ENCODE data around the gene RALGPS1. TPM values are rescaled to one million over a fixed set of nuclear protein-coding genes. Genes with fewer than 3 reads are reported as not detected.
"Not testable (repeated sequence)": the region's sequence is repeated elsewhere in the genome, so short reads cannot be mapped to it uniquely, and the experiment has no call there.

RALGPS1 gene
- total and polyA plus RNA-seq, 2 donors (not counting 1 experiment from before 2014, with no cell fraction given): 2.0 to 5.9 TPM

- no peak for TF ChIP-seq CTCF (conservative IDR thresholded peaks at IDR 0.05 in 1 of 2, IDR thresholded peaks at IDR 0.05 in 1 of 2; ENCODE audit: low read depth in 1 of 2, low read length in 2 of 2)
- TF ChIP-seq EZH2 (IDR thresholded peaks at IDR 0.05; ENCODE audit: low read length, missing control alignments): no peak
- no peak for DNase-seq (ENCODE audit: low read depth in 2 of 2)
- Histone ChIP-seq H3K4me3 (replicated peaks in 1 of 4; ENCODE audit: control extremely low read depth in 1 of 4, insufficient read depth in 1 of 4, low read depth in 3 of 4, low read length in 4 of 4) (no peak overlapping the region), H3K27me3 (ENCODE audit: control insufficient read depth, insufficient read depth, low read length) (no peaks in the 10 kb centered on the region), H3K4me1 (ENCODE audit: control insufficient read depth, extremely low read depth, insufficient read depth, low read length) (no peaks in the 10 kb centered on the region), H3K9me3 (ENCODE audit: control insufficient read depth, insufficient read depth, low read depth, low read length) (no peaks in the 10 kb centered on the region), H3K9ac (ENCODE audit: insufficient read depth, low read length) (no peak overlapping the region), H3K36me3 (ENCODE audit: control insufficient read depth, insufficient read depth, low read length) (no peaks in the 10 kb centered on the region), H3K79me2 (ENCODE audit: control insufficient read depth, insufficient read depth, low read length) (no peaks in the 10 kb centered on the region), H2AFZ (ENCODE audit: low read length) (no peak overlapping the region), H3K4me2 (ENCODE audit: extremely low read depth, insufficient read depth, low read length) (no peak overlapping the region), H4K20me1 (ENCODE audit: control insufficient read depth, extremely low read depth, insufficient read depth, low read length) (no peaks in the 10 kb centered on the region), H3K27ac (ENCODE audit: insufficient read depth, low read length) (no peak overlapping the region)
These were observed 255.5 kb downstream of the RALGPS1 start for GRCh38 chr9:127170103-127170502.

GRCh38 chr9:127170652-127171051 is 256.1 kb downstream of the RALGPS1 start:
- no peak for DNase-seq (ENCODE audit: low read depth in 2 of 2)

GRCh38 chr9:127171348-127171747 is 256.8 kb downstream of the RALGPS1 start:
- H3K27ac ChIP-seq (ENCODE audit: insufficient read depth, low read length); H2AFZ ChIP-seq (ENCODE audit: low read length); H3K27me3 ChIP-seq (ENCODE audit: control insufficient read depth, insufficient read depth, low read length); DNase-seq (ENCODE audit: low read depth in 2 of 2); H3K4me2 ChIP-seq (ENCODE audit: extremely low read depth, insufficient read depth, low read length); H3K9me3 ChIP-seq (ENCODE audit: control insufficient read depth, insufficient read depth, low read depth, low read length); H3K79me2 ChIP-seq (ENCODE audit: control insufficient read depth, insufficient read depth, low read length); H3K9ac ChIP-seq (ENCODE audit: insufficient read depth, low read length); H3K36me3 ChIP-seq (ENCODE audit: control insufficient read depth, insufficient read depth, low read length); H4K20me1 ChIP-seq (ENCODE audit: control insufficient read depth, extremely low read depth, insufficient read depth, low read length); H3K4me3 ChIP-seq (replicated peaks in 1 of 4; ENCODE audit: control extremely low read depth in 1 of 4, insufficient read depth in 1 of 4, low read depth in 3 of 4, low read length in 4 of 4); H3K4me1 ChIP-seq (ENCODE audit: control insufficient read depth, extremely low read depth, insufficient read depth, low read length): not testable (repeated sequence)

More at GRCh38 chr9:127170652-127171051, 256.1 kb downstream of the RALGPS1 start:
- no peak overlapping the region for H3K4me3 ChIP-seq (replicated peaks in 1 of 4; ENCODE audit: control extremely low read depth in 1 of 4, insufficient read depth in 1 of 4, low read depth in 3 of 4, low read length in 4 of 4)
- H3K4me1 ChIP-seq (ENCODE audit: control insufficient read depth, extremely low read depth, insufficient read depth, low read length): no peaks in the 10 kb centered on the region
- H3K36me3 ChIP-seq (ENCODE audit: control insufficient read depth, insufficient read depth, low read length): no peaks in the 10 kb centered on the region
- H3K4me2 ChIP-seq (ENCODE audit: extremely low read depth, insufficient read depth, low read length): no peak overlapping the region
- no peaks in the 10 kb centered on the region for H4K20me1 ChIP-seq (ENCODE audit: control insufficient read depth, extremely low read depth, insufficient read depth, low read length)
- H3K79me2 ChIP-seq (ENCODE audit: control insufficient read depth, insufficient read depth, low read length): no peaks in the 10 kb centered on the region
- no peak overlapping the region for H3K27ac ChIP-seq (ENCODE audit: insufficient read depth, low read length)
- TF ChIP-seq CTCF (conservative IDR thresholded peaks at IDR 0.05 in 1 of 2, IDR thresholded peaks at IDR 0.05 in 1 of 2; ENCODE audit: low read depth in 1 of 2, low read length in 2 of 2): no peak
- no peak for TF ChIP-seq EZH2 (IDR thresholded peaks at IDR 0.05; ENCODE audit: low read length, missing control alignments)
- H2AFZ ChIP-seq (ENCODE audit: low read length): no peak overlapping the region
- no peaks in the 10 kb centered on the region for H3K9me3 ChIP-seq (ENCODE audit: control insufficient read depth, insufficient read depth, low read depth, low read length)
- H3K27me3 ChIP-seq (ENCODE audit: control insufficient read depth, insufficient read depth, low read length): no peaks in the 10 kb centered on the region
- H3K9ac ChIP-seq (ENCODE audit: insufficient read depth, low read length): no peak overlapping the region

Measured in fibroblast of lung (primary cell).